Esophagus muscularis mucosa (tissue), 4 donors: ENCODE data around the gene BUB1B. TPM values are rescaled to one million over a fixed set of nuclear protein-coding genes. Genes with fewer than 3 reads are reported as not detected.

Experiments used
- DNase-seq: peaks from one replicate; pipeline ENCODE4 v3.0.0-alpha.2; 2017; ENCODE audit errors: extremely low spot score
- H3K27ac ChIP-seq, 4 donors: fragments of 200-600 bp; sonication (generic); replicated peaks in 1 of 4; 1 replicate in 3 of 4; 2 replicates in 1 of 4; pipeline ENCODE4 v1.5.1; 2016 to 2019; ENCODE audit warnings: mild to moderate bottlenecking in 1 of 4
- H3K27me3 ChIP-seq, 4 donors: fragments of 200-600 bp; sonication (generic); one replicate each; pipeline versions ENCODE4 v1.5.1 to v1.6.0; 2016 to 2019
- H3K36me3 ChIP-seq, 4 donors: fragments of 200-600 bp; sonication (generic); one replicate each; pipeline ENCODE4 v1.5.1; 2016 to 2019
- H3K4me1 ChIP-seq, 4 donors: fragments of 200-600 bp; sonication (generic); one replicate each; pipeline ENCODE4 v1.5.1; 2016 to 2019
- H3K4me3 ChIP-seq, 4 donors: fragments of 200-600 bp; sonication (generic); 1 replicate in 2 of 4; 2 replicates in 2 of 4; pipeline ENCODE4 v1.5.1; 2016 to 2019; ENCODE audit warnings: mild to moderate bottlenecking in 4 of 4, moderate library complexity in 1 of 4
- H3K9me3 ChIP-seq, 4 donors: fragments of 200-600 bp; sonication (generic); 1 replicate in 3 of 4; 2 replicates in 1 of 4; pipeline ENCODE4 v1.5.1; 2016 to 2019
- EP300 ChIP-seq: sonication (generic); formaldehyde crosslinking; IDR thresholded peaks from one replicate; pipeline ENCODE4 v1.6.1; 2017; ENCODE audit warnings: antibody characterized with exemption
- POLR2A ChIP-seq: fragments of 450-650 bp; IDR thresholded peaks from one replicate; pipeline ENCODE4 v1.6.1; 2017; ENCODE audit warnings: antibody characterized with exemption, moderate library complexity, mild to moderate bottlenecking, low read depth
- POLR2AphosphoS5 ChIP-seq, 2 donors: sonication (generic); formaldehyde crosslinking; IDR thresholded peaks; one replicate each; pipeline ENCODE4 v1.6.1; 2017; ENCODE audit warnings: antibody characterized with exemption in 2 of 2
- WGBS: methylation state at CpG from one replicate; pipeline ENCODE4 v1.1.5; 2018; 5-methylcytosine and 5-hydroxymethylcytosine counted together
- intact Hi-C: fragments of 100-400 bp; cut with DNase I; formaldehyde crosslinking; loops from one replicate; pipeline ENCODE4 v1.15.1; 2023
- total RNA-seq, 4 donors: library from RNA; depleted of rRNA; stranded (reverse); fragments of >200 nt; gene quantifications; one replicate each; pipeline versions ENCODE4 v1.1.0 to v1.2.1, GENCODE V29; 2016
- TF ChIP-seq, protein P1 (sequence below), 3 experiments: fragments of 200-600 bp in 2 of 3; fragments of 450-650 bp in 1 of 3; sonication (generic) in 2 of 3; IDR thresholded peaks; one replicate each; pipeline ENCODE4 v1.5.1; 2017 to 2019; ENCODE audit warnings: antibody characterized with exemption in 3 of 3, mild to moderate bottlenecking in 2 of 3, moderate library complexity in 1 of 3

The BUB1B gene
- total RNA-seq, 4 donors from 2014 or later, result 0.06 to 1.3 (median 0.17) TPM; not detected in 1

GRCh38 chr15:40155270-40155910 lies 5.5 kb upstream of the BUB1B start:
- 68% methylated on average over 3 of the region's 5 CpGs for WGBS
- no peaks in the 10 kb centered on the region for H3K9me3 ChIP-seq
- no peak overlapping the region for H3K4me3 ChIP-seq
- H3K27me3 ChIP-seq, result no peaks in the 10 kb centered on the region
- intact Hi-C loops, result loop anchor here (5.0 kb wide), 1 partner anchor 108 kb away; no protein-coding TSS in a partner anchor
- H3K27ac ChIP-seq, result no peak overlapping the region
- no peaks in the 10 kb centered on the region for H3K36me3 ChIP-seq
- no peak for TF ChIP-seq POLR2A
- TF ChIP-seq POLR2AphosphoS5 (IDR thresholded peaks at IDR 0.05), result no peak
- TF ChIP-seq EP300, result no peak
- TF ChIP-seq, protein P1, sequence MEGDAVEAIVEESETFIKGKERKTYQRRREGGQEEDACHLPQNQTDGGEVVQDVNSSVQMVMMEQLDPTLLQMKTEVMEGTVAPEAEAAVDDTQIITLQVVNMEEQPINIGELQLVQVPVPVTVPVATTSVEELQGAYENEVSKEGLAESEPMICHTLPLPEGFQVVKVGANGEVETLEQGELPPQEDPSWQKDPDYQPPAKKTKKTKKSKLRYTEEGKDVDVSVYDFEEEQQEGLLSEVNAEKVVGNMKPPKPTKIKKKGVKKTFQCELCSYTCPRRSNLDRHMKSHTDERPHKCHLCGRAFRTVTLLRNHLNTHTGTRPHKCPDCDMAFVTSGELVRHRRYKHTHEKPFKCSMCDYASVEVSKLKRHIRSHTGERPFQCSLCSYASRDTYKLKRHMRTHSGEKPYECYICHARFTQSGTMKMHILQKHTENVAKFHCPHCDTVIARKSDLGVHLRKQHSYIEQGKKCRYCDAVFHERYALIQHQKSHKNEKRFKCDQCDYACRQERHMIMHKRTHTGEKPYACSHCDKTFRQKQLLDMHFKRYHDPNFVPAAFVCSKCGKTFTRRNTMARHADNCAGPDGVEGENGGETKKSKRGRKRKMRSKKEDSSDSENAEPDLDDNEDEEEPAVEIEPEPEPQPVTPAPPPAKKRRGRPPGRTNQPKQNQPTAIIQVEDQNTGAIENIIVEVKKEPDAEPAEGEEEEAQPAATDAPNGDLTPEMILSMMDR (IDR thresholded peaks at IDR 0.05), result no peak
- peak; percentile 53 for DNase-seq
- peaks cover under 1 to 2% (median 1%) of the 10 kb centered on the region in 4 donors for H3K4me1 ChIP-seq

DNA sequence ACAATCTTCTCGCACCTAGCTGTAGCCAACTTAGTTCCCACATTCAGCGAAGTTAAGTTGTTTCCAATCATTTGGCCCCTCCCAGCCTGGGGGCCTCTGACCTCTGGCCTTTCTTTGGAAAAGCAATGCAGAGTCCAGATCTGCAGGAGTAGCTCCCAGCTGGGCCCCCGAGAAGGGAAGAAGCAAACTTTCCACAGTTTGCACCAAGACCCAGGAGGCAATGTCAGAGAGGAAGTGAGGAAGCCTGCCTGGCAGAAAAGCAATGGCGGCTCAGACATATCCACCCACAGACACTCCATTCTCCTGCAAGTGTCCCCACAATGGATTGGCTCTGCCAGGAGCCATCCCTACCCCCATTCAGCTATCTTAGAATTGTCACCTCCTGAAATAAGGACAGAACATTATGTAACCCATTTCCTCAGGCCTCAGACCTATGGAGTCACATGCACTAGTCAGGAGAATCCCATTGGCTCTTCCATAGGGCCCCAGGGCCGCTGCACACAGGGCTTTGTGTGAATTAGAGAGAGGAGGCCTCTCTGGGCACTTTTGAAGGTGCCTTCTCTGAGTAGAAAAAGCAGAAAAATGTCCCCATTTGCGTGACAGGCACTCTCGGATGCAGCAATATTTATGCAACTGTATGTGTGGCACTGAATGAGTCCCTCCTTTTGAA lies 3.0 kb upstream of the BUB1B start:
- no peak overlapping the region for H3K4me3 ChIP-seq
- no peaks in the 10 kb centered on the region for H3K36me3 ChIP-seq
- 82% methylated on average over 7 of the region's 7 CpGs for WGBS
- no peak overlapping the region for H3K27ac ChIP-seq
- peak; percentile 68 for DNase-seq
- H3K27me3 ChIP-seq, result no peaks in the 10 kb centered on the region
- intact Hi-C loops, result loop anchor here (5.0 kb wide), 1 partner anchor 111 kb away; no protein-coding TSS in a partner anchor
- H3K9me3 ChIP-seq, result no peaks in the 10 kb centered on the region
- H3K4me1 ChIP-seq, result peaks cover 10 to 13% (median 12%) of the 10 kb centered on the region in 4 donors
- TF ChIP-seq POLR2A (no peak), EP300 (no peak), POLR2AphosphoS5 (IDR thresholded peaks at IDR 0.05) (no peak)
- TF ChIP-seq, protein P1 (IDR thresholded peaks at IDR 0.05), result no peak

DNA sequence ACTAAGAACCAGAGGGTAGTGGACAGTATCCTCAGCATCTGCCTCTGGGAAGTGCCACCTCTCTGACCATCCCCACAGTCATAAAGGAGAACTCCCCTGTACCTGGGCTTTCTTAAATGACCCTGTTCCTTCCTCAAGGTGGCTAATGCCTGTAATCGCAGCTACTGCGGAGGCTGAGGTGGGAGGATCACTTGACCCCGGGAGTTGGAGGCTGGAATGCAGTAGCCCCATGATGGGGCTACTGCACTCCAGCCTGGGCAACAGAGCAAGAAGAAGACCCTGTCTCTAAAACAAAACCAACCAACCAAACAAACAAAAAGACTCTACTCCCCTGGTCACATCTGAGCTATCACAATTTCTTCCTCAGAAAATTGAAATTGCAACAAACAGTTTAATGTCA lies 848 bp upstream of the BUB1B start:
- no peak overlapping the region for H3K4me3 ChIP-seq
- 94% methylated on average over 3 of the region's 3 CpGs for WGBS
- H3K27me3 ChIP-seq, result no peaks in the 10 kb centered on the region
- no peaks in the 10 kb centered on the region for H3K36me3 ChIP-seq
- no peak overlapping the region for H3K27ac ChIP-seq
- TF ChIP-seq, protein P1 (IDR thresholded peaks at IDR 0.05), result no peak
- TF ChIP-seq POLR2AphosphoS5 (IDR thresholded peaks at IDR 0.05), result no peak
- no peak for TF ChIP-seq EP300
- TF ChIP-seq POLR2A, result no peak
- H3K9me3 ChIP-seq, result no peaks in the 10 kb centered on the region
- intact Hi-C loops, result loop anchor here (5.0 kb wide), 1 partner anchor 53 kb away; the partner anchor contains the start of gene BMF
- peak; percentile 53 for DNase-seq
- peaks cover 10 to 13% (median 12%) of the 10 kb centered on the region in 4 donors for H3K4me1 ChIP-seq

DNA sequence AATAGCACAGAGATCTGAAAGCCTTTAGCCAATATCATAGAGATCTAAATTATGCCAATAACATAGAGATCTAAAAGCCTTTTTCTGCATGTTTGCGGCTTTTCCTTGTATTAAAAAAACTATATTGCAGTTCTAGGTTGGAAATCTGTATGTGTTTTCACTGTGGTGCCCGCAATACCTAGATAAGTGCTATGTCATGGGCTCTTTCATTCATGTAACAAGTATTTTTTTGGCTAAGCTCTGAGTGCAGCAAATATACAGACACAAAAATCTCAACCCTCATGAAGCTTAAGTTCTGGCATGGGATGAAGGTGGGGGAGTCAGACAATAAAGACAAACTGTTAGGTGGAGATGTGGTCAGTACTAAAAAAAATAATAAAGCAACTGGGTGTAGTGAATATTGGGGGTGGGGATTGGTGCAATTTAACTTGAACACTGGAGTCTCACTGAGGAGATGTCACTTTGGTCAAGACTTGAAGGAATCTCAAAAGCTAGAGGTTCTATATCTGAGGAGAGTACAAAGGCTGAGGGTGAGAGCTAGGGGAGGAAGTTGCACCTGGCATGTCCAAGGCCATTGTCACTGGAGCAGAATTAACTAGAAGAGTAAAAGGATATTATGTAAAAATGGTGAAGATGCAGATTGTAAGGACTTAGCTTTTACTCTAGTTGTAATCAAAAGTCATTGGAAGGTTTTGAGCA lies 973 bp downstream of the BUB1B start:
- 12% methylated on average over 2 of the region's 2 CpGs for WGBS
- no peaks in the 10 kb centered on the region for H3K9me3 ChIP-seq

More for the DNA sequence above, 973 bp downstream of the BUB1B start:
- H3K27ac ChIP-seq, result no peak overlapping the region
- peaks cover 10 to 13% (median 12%) of the 10 kb centered on the region in 4 donors for H3K4me1 ChIP-seq
- intact Hi-C loops, result loop anchor here (5.0 kb wide), 1 partner anchor 55 kb away; the partner anchor contains the start of gene BMF
- peak; percentile 12 for DNase-seq
- H3K4me3 ChIP-seq, result peak overlapping the region in 1 of 4 donors; percentile 57
- no peaks in the 10 kb centered on the region for H3K27me3 ChIP-seq
- TF ChIP-seq POLR2A, result no peak
- no peak for TF ChIP-seq POLR2AphosphoS5 (IDR thresholded peaks at IDR 0.05)
- TF ChIP-seq, protein P1 (IDR thresholded peaks at IDR 0.05), result no peak
- TF ChIP-seq EP300, result no peak
- H3K36me3 ChIP-seq, result no peaks in the 10 kb centered on the region
